H7 (cell line): Measurements from ENCODE around the gene SMC1B. TPM values are rescaled to one million over a fixed set of nuclear protein-coding genes. Genes with fewer than 3 reads are reported as not detected.
A peak's percentile ranks its signal among the peaks of the same experiment; 100 is the strongest.
"Not testable (repeated sequence)": the region's sequence is repeated elsewhere in the genome, so short reads cannot be mapped to it uniquely, and the experiment has no call there.

ENCODE experiments used
- DNase-seq: peaks from one replicate; pipeline ENCODE4 v3.0.0; 2012
- H3K27me3 ChIP-seq: 2 replicates; pipeline ENCODE4 v1.6.0; 2011; ENCODE audit warnings: mild to moderate bottlenecking, low read length; ENCODE audit not compliant: control insufficient read depth, insufficient read depth
- H3K36me3 ChIP-seq: replicated peaks from 2 replicates; pipeline ENCODE4 v1.5.1; 2011; ENCODE audit warnings: low read length; ENCODE audit not compliant: control insufficient read depth, insufficient read depth
- H3K4me3 ChIP-seq: 2 replicates; pipeline ENCODE4 v1.5.1; 2011; ENCODE audit warnings: low read depth, mild to moderate bottlenecking, control low read depth, low read length, moderate library complexity; ENCODE audit not compliant: insufficient read depth
- total RNA-seq: library from RNA; depleted of rRNA; stranded (reverse); fragments of >200 nt; shearing (Covaris generic); gene quantifications from 2 replicates; pipeline ENCODE4 v1.2.3, GENCODE V29; 2014; rRNA removed

SMC1B gene
- total RNA-seq, 1 experiment from 2014 or later, result not detected

DNA sequence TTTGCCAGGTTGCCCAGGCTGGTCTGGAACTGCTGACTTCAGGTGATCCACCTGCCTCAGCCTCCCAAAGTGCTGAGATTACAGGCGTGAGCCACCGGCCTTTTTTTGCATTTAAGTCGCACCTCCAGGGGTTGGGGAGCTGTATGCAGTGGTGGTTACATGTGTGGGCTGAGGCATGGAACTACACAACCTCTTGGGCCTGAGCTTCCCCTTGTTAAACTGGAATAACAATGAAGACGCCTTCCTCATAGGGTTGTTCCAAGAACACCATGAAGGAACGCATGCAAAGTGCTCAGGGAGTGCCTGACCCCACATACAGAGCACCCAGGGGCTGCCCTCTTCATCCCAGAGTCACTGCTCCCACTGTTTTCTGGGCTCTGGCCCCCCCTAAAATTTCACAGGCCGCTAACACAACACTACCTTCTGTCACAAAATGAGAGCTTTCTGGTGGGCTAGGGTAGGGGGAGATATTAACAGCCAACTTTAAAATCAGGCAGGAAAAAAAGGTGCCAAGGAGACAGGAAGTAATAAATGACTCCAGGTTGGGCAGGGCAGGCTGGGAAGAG lies 104.9 kb downstream of the SMC1B start:
- Histone ChIP-seq H3K4me3 (peak overlapping the region; percentile 52; the same call in 1 of the 2 replicates), H3K27me3 (no peaks in the 10 kb centered on the region; the same call in 1 of the 2 replicates), H3K36me3 (no peaks in the 10 kb centered on the region)
- DNase-seq, result no peak

DNA sequence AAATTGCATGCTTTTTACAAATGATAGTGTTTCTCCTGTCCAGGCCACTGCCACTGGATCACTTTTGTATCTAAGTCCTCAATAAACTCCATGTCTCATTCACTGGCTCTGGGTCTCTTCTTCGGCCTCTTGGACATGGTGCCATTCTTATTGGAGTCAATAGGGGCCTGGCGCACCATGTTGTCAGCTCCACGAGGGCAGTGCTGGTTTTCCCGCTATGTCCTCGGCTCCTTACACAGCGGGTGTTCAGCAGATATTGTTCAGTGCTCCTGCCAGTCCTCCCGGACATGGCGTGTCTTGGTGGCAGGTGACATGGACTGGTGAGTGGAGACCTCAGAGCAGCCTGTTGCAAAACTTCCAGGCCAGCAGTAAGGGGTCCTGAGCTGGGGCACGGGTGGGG lies 107.3 kb downstream of the SMC1B start:
- no peak overlapping the region for H3K4me3 ChIP-seq
- no peaks in the 10 kb centered on the region; the same call in 1 of the 2 replicates for H3K27me3 ChIP-seq
- no peak for DNase-seq
- no peaks in the 10 kb centered on the region for H3K36me3 ChIP-seq

DNA sequence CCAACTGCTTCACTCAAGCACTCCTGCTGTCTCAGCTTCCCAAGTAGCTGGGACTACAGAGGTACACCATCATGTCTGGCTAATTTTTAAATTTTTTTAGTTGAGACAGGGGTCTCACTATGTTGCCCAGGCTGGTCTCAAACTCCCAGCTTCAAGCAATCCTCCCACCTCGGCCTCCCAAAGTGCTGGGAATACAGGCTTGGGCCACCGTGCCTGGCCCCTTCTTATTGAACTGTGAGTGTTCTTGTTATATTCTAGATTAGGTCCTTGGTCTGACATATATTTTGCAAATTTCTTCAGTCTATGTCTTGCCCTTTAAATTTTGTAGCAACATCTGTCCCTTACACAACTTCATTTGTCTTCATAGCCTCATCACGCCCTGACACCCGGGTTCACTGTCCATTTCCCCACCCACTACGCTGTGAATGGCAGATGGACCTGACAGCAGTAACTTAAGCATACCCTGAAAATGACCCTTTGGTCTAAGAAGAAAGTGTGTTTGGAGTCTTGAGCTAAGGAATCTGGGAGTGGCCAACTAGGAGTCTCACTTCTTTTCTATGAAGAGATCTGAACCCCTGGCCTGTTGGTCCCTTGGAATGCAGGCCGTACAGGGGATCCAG lies 107.8 kb downstream of the SMC1B start:
- Histone ChIP-seq H3K27me3 (no peaks in the 10 kb centered on the region; the same call in 1 of the 2 replicates), H3K4me3 (no peak overlapping the region), H3K36me3 (no peaks in the 10 kb centered on the region)
- DNase-seq, result no peak

DNA sequence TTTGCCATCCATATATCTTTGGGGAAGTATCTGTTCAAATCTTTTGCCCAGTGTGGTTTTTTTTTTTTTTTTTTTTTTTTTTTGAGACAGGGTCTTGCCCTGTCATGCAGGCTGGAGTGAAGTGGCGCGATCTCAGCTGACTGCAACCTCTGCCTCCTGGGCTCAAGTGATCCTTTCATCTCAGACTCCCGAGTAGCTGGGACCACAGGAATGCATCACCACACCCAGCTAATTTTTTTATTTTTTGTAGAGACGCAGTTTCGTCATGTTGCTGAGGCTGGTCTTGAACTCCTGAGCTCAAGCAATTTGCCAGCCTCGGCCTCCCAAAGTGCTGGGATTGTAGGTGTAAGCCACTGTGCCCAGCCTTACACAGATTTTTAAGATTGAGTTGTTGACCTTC lies 108.4 kb downstream of the SMC1B start:
- DNase-seq, result no peak
- Histone ChIP-seq H3K27me3 (no peaks in the 10 kb centered on the region; the same call in 1 of the 2 replicates), H3K36me3 (no peaks in the 10 kb centered on the region), H3K4me3 (no peak overlapping the region)

DNA sequence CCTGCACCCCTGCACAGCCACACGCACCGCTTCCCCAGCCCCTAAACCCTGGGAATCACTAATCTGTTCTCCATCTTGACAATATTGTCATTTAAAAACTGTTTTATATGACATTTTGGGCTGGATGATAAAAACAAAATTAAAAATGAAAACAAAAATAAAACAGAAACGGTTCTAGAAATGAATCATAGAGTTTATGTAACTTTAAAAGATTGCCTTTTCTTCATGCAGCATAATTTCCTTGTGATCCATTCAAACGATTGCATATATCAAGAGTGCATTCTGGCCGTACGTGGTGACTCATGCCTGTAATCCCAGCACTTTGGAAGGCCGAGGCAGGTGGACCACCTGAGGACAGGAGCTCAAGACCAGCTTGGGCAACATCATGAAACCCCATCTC lies 110.2 kb downstream of the SMC1B start:
- Histone ChIP-seq H3K36me3 (no peaks in the 10 kb centered on the region), H3K27me3 (no peaks in the 10 kb centered on the region; the same call in 1 of the 2 replicates), H3K4me3 (no peak overlapping the region)
- no peak for DNase-seq

DNA sequence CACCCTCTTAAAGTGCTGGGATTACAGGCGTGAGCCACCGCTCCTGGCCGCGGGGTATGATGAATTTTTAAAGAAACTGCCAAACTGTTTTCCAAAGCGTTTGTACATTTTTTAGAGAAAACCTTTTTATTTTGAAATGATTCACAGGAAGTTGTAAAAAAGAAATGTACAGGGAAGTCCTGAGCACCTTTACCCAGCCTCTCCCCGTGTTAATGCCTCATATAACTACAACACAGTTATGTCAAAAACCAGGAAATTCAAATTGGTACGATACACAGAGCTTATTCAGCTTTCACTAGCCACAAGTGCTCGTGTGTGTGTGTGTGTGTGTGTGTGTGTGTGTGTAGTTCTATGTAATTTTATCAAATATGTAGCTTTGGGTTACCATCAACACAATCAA lies 110.6 kb downstream of the SMC1B start:
- no peaks in the 10 kb centered on the region for H3K36me3 ChIP-seq
- no peaks in the 10 kb centered on the region; the same call in 1 of the 2 replicates for H3K27me3 ChIP-seq
- DNase-seq, result no peak

DNA sequence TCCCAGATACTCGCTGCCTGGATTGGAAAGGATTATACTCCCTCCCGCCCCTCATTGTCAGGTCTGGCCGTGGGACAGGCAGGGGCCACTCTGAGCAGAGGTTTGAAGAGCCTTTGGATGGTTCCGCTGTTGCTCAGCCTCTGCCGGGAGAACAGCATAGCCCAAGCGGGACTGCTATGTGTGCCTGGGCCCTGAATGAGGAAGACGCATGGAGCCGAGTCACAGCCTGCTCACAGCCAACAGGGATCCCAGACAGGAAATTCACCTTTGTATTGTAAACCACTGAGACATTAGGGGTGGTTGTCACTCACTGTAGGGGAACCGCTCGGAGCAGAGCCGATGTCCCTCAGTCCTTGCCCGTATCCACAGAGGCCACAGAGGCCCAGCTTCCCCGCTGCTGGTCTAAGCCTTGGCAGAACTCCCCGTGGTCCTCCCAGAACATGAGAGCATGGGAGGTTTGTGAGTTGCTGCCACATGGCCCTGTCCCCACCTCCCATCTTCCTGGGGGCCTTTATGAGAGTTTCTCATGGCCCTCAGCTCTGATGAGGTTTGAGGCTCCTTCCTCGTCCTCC lies 114.4 kb downstream of the SMC1B start:
- Histone ChIP-seq H3K36me3 (no peaks in the 10 kb centered on the region), H3K4me3 (no peak overlapping the region), H3K27me3 (no peaks in the 10 kb centered on the region)
- peak; percentile 57 for DNase-seq

More for the DNA sequence above, 110.6 kb downstream of the SMC1B start:
- no peak overlapping the region for H3K4me3 ChIP-seq

DNA sequence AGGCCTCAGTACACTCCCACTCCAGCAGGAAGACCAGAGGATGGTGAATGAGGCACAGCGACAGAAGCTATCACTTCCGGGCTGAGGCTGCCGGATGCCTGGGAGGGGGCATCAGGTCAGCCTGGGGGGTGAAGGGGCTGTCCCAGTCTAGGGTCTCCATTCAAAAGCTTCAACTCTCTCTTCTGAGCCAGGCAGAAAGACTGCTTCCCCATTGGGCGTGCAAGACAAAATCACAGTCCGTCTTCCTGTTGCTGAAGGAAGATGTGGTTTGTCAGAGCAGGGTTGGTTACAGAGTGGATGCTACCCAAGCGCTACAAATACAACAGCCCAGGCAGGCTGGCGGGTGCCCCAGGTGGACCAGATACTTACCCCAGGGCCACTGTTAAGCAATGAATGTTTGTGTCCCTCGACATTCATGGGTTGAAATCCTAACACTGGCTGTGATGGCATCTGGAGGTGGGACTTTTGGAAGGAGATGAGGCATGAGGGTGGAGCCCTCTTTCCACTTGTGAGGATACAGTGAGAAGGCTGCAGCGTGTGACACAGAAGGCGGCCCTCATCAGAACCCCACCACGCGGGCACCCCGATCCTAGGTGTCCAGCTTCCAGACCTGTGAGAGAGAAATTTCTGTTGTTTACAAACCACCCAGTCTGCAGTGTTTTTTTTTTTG lies 116.6 kb downstream of the SMC1B start:
- Histone ChIP-seq H3K27me3 (no peaks in the 10 kb centered on the region), H3K4me3 (no peak overlapping the region), H3K36me3 (no peaks in the 10 kb centered on the region)
- DNase-seq, result no peak

DNA sequence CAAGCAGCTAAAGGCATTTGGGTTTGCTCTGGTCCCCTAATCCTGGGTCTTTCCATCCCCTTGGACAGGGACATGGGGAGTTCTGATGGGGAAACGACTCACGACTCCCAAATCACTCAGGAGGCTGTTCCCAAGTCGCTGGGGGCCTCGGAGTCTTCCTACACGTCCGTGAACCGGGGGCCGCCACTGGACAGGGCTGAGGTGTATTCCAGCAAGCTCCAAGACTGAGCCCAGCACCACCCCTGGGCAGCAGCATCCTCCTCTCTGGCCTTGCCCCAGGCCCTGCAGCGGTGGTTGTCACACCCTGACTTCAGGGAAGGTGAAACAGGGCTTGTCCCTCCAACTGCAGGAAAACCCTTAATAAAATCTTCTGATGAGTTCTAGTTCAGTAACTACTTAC lies 117.9 kb downstream of the SMC1B start:
- DNase-seq, result no peak
- no peak overlapping the region for H3K4me3 ChIP-seq

DNA sequence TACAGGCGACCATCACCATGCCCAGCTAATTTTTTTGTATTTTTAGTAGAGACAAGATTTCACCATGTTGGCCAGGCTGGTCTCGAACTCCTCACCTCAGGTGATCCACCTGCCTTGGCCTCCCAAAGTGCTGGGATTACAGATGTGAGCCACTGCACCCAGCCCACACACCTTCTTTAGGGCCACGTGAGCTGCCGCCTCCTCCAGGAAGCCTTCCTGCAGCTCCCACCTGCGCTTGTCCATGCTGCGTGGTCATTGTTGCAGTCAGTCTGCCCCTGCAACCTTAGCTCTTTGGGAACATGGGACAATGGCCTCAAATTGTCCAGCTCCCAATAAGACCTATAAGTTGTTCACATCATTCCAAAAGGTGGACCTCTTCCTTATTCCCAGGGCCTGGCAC lies 118.4 kb downstream of the SMC1B start:
- not testable (repeated sequence) for H3K4me3 ChIP-seq, DNase-seq, H3K36me3 ChIP-seq, H3K27me3 ChIP-seq

More for the DNA sequence above, 117.9 kb downstream of the SMC1B start:
- Histone ChIP-seq H3K36me3 (no peaks in the 10 kb centered on the region), H3K27me3 (no peaks in the 10 kb centered on the region)

Other genes with a start within 250 kb of the SMC1B start
- 82.6 and 89.0 TPM in 2 replicates for gene NUP50, start 249.7 kb downstream of the SMC1B start, total RNA-seq
- 37.5 and 43.9 TPM in 2 replicates for gene KIAA0930, start 172.7 kb downstream of the SMC1B start, total RNA-seq
- 0.41 TPM in 1 of 2 replicates, not detected in the other for gene UPK3A, start 128.7 kb downstream of the SMC1B start, total RNA-seq
- 15.7 and 31.1 TPM in 2 replicates for gene FAM118A, start 103.7 kb downstream of the SMC1B start, total RNA-seq
- gene RIBC2, start 94 bp upstream of the SMC1B start, total RNA-seq, result 1.9 and 2.2 TPM in 2 replicates
- 126 and 132 TPM in 2 replicates for gene FBLN1, start 89.3 kb upstream of the SMC1B start, total RNA-seq